ENCODE data around the gene ODC1. TPM values are rescaled to one million over a fixed set of nuclear protein-coding genes. Genes with fewer than 3 reads are reported as not detected.

Gene ODC1
- total and polyA plus RNA-seq, 3 experiments from 2014 or later = 57.1 to 566 (median 565) TPM

DNA sequence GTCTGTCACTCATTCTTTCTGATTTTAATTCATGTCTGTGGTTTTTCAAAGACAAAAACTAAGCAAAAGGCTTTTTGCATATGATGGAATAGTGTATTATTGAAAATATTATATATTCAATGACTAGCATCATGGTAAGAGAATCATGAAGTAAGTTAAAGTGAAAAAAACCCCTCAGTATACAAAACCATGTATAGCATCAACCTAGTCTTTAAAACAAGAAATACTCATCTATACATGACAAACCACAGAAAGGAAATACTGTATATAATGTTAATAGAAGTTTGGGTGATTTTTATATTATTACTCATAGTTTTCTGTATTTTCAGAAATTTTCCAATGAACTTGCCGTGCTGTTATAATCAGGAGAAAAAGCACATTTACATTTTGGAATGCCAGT, 38.0 kb upstream of the ODC1 start:
- Mint-ChIP-seq H3K4me3 (no peak overlapping the region), H3K27ac (no peak overlapping the region), H3K36me3 (peaks cover 0 to 3% (median 0%) of the 10 kb centered on the region in 3 donors), H3K4me1 (peaks cover 8 to 13% (median 8%) of the 10 kb centered on the region in 3 donors), H3K27me3 (peaks cover 2 to 7% of the 10 kb centered on the region in 2 donors), H3K9me3 (peaks cover 0 to 7% (median 0%) of the 10 kb centered on the region in 5 donors)
- Histone ChIP-seq H3K27ac (ENCODE audit: low read depth, low read length) (no peak overlapping the region), H3K9me3 (ENCODE audit: low read length) (no peaks in the 10 kb centered on the region), H3K4me1 (ENCODE audit: insufficient read depth, low read length) (no peaks in the 10 kb centered on the region), H3K4me3 (ENCODE audit: low read length) (no peak overlapping the region), H3K27me3 (ENCODE audit: insufficient read depth, low read length, poor library complexity, severe bottlenecking) (no peaks in the 10 kb centered on the region), H3K36me3 (ENCODE audit: insufficient read depth, low read length) (no peaks in the 10 kb centered on the region)
- DNase-seq = no peak
- ChIA-PET POLR2A (no interaction called here), CTCF (no interaction called here)

- POLR2A ChIA-PET = no interaction called here
- no peak overlapping the region for H3K4me3 ChIP-seq (ENCODE audit: low read length)
These were observed 34.8 kb upstream of the ODC1 start for GRCh38 chr2:10482913-10483312.

GRCh38 chr2:10482460-10482859, 34.3 kb upstream of the ODC1 start:
- Mint-ChIP-seq H3K4me1 (peaks cover 9 to 15% (median 13%) of the 10 kb centered on the region in 3 donors), H3K4me3 (no peak overlapping the region), H3K9me3 (no peaks in the 10 kb centered on the region), H3K27me3 (peaks cover 2 to 7% of the 10 kb centered on the region in 2 donors), H3K36me3 (no peaks in the 10 kb centered on the region), H3K27ac (peak overlapping the region in 1 of 8 donors; percentile 76)
- Histone ChIP-seq H3K9me3 (ENCODE audit: low read length) (no peaks in the 10 kb centered on the region), H3K36me3 (ENCODE audit: insufficient read depth, low read length) (no peaks in the 10 kb centered on the region), H3K4me1 (ENCODE audit: insufficient read depth, low read length) (no peaks in the 10 kb centered on the region), H3K27ac (ENCODE audit: low read depth, low read length) (no peak overlapping the region), H3K4me3 (ENCODE audit: low read length) (no peak overlapping the region), H3K27me3 (ENCODE audit: insufficient read depth, low read length, poor library complexity, severe bottlenecking) (no peaks in the 10 kb centered on the region)
- no peak for DNase-seq
- CTCF ChIA-PET = interaction anchor here (1.1 kb wide), 1 partner anchor 47 kb away, joined by 3 read pairs; no protein-coding TSS in a partner anchor
- POLR2A ChIA-PET = no interaction called here

More at GRCh38 chr2:10482913-10483312, 34.8 kb upstream of the ODC1 start:
- no peaks in the 10 kb centered on the region for H3K9me3 ChIP-seq (ENCODE audit: low read length)
- Mint-ChIP-seq H3K36me3 (no peaks in the 10 kb centered on the region), H3K27ac (peak overlapping the region in 1 of 8 donors; percentile 76), H3K27me3 (peaks cover 3 to 7% of the 10 kb centered on the region in 2 donors), H3K4me1 (peaks cover 4 to 10% (median 9%) of the 10 kb centered on the region in 3 donors), H3K9me3 (no peaks in the 10 kb centered on the region), H3K4me3 (no peak overlapping the region)
- H3K4me1 ChIP-seq (ENCODE audit: insufficient read depth, low read length) = no peaks in the 10 kb centered on the region
- no peaks in the 10 kb centered on the region for H3K36me3 ChIP-seq (ENCODE audit: insufficient read depth, low read length)
- CTCF ChIA-PET = interaction anchor here (1.1 kb wide), 1 partner anchor 48 kb away, joined by 3 read pairs; no protein-coding TSS in a partner anchor
- no peak overlapping the region for H3K27ac ChIP-seq (ENCODE audit: low read depth, low read length)
- no peak for DNase-seq
- no peaks in the 10 kb centered on the region for H3K27me3 ChIP-seq (ENCODE audit: insufficient read depth, low read length, poor library complexity, severe bottlenecking)

GRCh38 chr2:10481666-10482157, 33.6 kb upstream of the ODC1 start:
- ChIA-PET POLR2A (no interaction called here), CTCF (no interaction called here)
- H3K27ac Mint-ChIP-seq = peak overlapping the region in 1 of 8 donors; percentile 58
- H3K9me3 ChIP-seq (ENCODE audit: low read length) = no peaks in the 10 kb centered on the region
- no peaks in the 10 kb centered on the region for H3K4me1 ChIP-seq (ENCODE audit: insufficient read depth, low read length)
- H3K27me3 Mint-ChIP-seq = peaks cover 4 to 7% of the 10 kb centered on the region in 2 donors
- no peaks in the 10 kb centered on the region for H3K9me3 Mint-ChIP-seq
- H3K4me3 ChIP-seq (ENCODE audit: low read length) = no peak overlapping the region
- H3K4me3 Mint-ChIP-seq = no peak overlapping the region
- no peaks in the 10 kb centered on the region for H3K27me3 ChIP-seq (ENCODE audit: insufficient read depth, low read length, poor library complexity, severe bottlenecking)
- no peak for DNase-seq
- no peaks in the 10 kb centered on the region for H3K36me3 Mint-ChIP-seq
- no peaks in the 10 kb centered on the region for H3K36me3 ChIP-seq (ENCODE audit: insufficient read depth, low read length)
- peaks cover 13 to 22% (median 15%) of the 10 kb centered on the region in 3 donors for H3K4me1 Mint-ChIP-seq
- H3K27ac ChIP-seq (ENCODE audit: low read depth, low read length) = no peak overlapping the region

DNA sequence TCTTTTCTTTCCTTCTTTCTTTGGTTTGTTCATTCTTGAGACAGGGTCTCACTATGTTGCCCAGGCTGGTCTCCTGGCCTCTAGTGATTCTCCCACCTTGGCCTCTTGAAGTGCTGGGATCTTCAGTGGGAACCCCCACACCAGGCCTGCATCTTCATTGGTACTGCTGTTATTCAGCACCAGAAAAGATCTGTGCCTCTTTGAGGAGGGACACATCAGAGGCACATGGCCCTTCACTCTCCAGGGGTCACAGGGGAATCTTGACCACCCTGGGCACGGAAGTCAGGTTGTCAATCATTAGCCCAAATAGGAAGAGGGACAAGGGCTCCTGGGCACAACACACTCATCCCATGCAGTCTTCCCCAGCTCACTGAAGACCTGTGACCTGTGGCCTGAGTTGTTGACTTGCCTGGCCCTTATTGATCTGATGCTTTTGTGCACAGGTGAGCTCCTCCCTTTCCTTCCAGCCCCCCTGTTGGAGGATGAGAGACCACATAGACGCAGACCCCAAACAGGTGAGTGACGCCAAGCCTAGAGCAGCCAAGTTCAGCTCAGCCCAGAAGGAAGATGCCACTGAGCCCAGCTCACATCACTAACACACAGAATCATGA, 33.0 kb upstream of the ODC1 start:
- H3K36me3 ChIP-seq (ENCODE audit: insufficient read depth, low read length) = no peaks in the 10 kb centered on the region
- CTCF ChIA-PET = no interaction called here
- no peaks in the 10 kb centered on the region for H3K9me3 ChIP-seq (ENCODE audit: low read length)
- no peak overlapping the region for H3K27ac ChIP-seq (ENCODE audit: low read depth, low read length)
- Mint-ChIP-seq H3K27ac (peak overlapping the region in 4 of 8 donors; percentile 19 to 63 (median 60)), H3K9me3 (no peaks in the 10 kb centered on the region), H3K27me3 (peaks cover 4 to 7% of the 10 kb centered on the region in 2 donors), H3K36me3 (no peaks in the 10 kb centered on the region), H3K4me3 (no peak overlapping the region), H3K4me1 (peaks cover 14 to 22% (median 15%) of the 10 kb centered on the region in 3 donors)
- H3K4me3 ChIP-seq (ENCODE audit: low read length) = no peak overlapping the region
- POLR2A ChIA-PET = no interaction called here
- DNase-seq = no peak
- H3K27me3 ChIP-seq (ENCODE audit: insufficient read depth, low read length, poor library complexity, severe bottlenecking) = no peaks in the 10 kb centered on the region
- no peaks in the 10 kb centered on the region for H3K4me1 ChIP-seq (ENCODE audit: insufficient read depth, low read length)

DNA sequence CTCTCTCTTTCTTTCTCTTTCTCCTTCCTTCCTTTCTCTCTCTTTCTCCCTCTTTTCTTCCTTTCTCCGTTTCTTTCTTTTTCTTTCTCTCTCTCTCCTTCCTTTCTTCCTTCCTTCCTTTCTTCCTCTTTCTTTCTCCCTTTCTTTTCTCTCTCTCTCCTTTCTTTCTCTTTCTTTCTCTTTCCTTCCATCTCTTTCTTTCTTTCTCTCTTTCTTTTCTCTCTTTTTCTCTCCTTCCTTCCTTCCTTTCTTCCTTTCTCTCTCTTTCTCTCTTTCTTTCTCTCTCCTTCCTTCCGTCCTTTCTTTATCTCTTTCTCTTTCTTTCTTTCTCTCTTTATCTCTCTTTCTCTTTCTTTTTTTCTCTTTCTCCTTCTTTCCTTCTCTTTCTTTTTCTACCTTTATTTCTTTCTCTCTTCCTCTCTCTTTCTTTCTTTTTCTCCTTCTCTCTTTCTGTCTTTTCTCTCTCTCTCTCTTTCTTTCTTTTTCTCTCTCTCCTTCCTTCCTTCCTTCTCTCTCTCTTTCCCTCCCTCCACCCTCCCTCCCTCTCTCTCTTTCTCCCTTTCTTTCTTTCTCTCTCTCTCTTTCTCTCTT, 32.3 kb upstream of the ODC1 start:
- Histone ChIP-seq H3K36me3 (ENCODE audit: insufficient read depth, low read length) (no peaks in the 10 kb centered on the region), H3K4me1 (ENCODE audit: insufficient read depth, low read length) (no peaks in the 10 kb centered on the region), H3K27me3 (ENCODE audit: insufficient read depth, low read length, poor library complexity, severe bottlenecking) (no peaks in the 10 kb centered on the region), H3K27ac (ENCODE audit: low read depth, low read length) (no peak overlapping the region), H3K9me3 (ENCODE audit: low read length) (no peaks in the 10 kb centered on the region), H3K4me3 (ENCODE audit: low read length) (no peak overlapping the region)
- ChIA-PET CTCF (interaction anchor here (0.6 kb wide), 1 partner anchor 1464 kb away, joined by 3 read pairs; no protein-coding TSS in a partner anchor), POLR2A (no interaction called here)
- peaks cover 4 to 7% of the 10 kb centered on the region in 2 donors for H3K27me3 Mint-ChIP-seq
- H3K9me3 Mint-ChIP-seq = no peaks in the 10 kb centered on the region
- DNase-seq = no peak
- peak overlapping the region in 3 of 8 donors; percentile 46 to 63 (median 62) for H3K27ac Mint-ChIP-seq
- H3K4me1 Mint-ChIP-seq = peaks cover 14 to 22% (median 15%) of the 10 kb centered on the region in 3 donors
- no peaks in the 10 kb centered on the region for H3K36me3 Mint-ChIP-seq
- H3K4me3 Mint-ChIP-seq = no peak overlapping the region

DNA sequence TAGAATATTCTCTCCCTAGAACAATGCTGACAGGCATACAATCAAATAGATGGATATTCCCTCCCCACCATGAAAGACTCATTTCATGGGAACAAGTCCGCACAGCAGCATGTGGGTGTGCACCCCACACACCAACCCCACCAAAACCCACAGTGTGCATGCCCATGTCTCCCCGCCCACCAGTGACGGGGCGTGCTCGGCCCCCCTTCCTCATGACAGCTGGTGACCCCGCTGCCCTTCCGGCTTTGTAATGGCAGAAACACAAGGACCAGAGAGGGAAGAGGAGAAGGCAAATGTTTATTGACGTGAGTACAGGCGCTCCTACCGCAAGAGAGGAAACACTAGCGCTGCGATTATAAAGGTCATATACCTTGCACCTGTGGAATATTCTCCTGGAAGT, 30.8 kb upstream of the ODC1 start:
- H3K36me3 Mint-ChIP-seq = no peaks in the 10 kb centered on the region
- H3K36me3 ChIP-seq (ENCODE audit: insufficient read depth, low read length) = no peaks in the 10 kb centered on the region

DNA sequence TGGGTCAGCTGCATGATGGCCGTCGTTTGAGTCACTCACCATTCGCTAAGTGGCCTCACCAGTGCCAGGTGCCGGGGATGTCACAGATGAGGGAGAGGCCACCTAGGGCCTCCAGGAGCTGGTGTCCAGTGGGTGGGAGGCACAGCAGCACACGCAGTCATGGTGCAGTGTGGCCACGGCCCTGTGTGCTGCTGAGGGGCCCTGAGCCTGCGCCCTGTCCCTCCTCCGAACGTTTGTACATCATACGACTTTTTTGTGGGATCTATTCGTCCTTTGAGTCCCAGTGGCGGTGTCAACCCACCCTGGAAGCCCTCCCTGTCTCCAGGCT, 30.1 kb upstream of the ODC1 start:
- H3K36me3 ChIP-seq (ENCODE audit: insufficient read depth, low read length) = no peaks in the 10 kb centered on the region
- Mint-ChIP-seq H3K4me1 (peaks cover 14 to 22% (median 15%) of the 10 kb centered on the region in 3 donors), H3K27ac (no peak overlapping the region), H3K36me3 (no peaks in the 10 kb centered on the region), H3K9me3 (no peaks in the 10 kb centered on the region), H3K27me3 (peaks cover 0 to 4% of the 10 kb centered on the region in 2 donors), H3K4me3 (no peak overlapping the region)
- H3K27me3 ChIP-seq (ENCODE audit: insufficient read depth, low read length, poor library complexity, severe bottlenecking) = no peaks in the 10 kb centered on the region
- POLR2A ChIA-PET = no interaction called here
- CTCF ChIA-PET = no interaction called here
- H3K4me1 ChIP-seq (ENCODE audit: insufficient read depth, low read length) = no peaks in the 10 kb centered on the region
- no peak overlapping the region for H3K27ac ChIP-seq (ENCODE audit: low read depth, low read length)
- no peak overlapping the region for H3K4me3 ChIP-seq (ENCODE audit: low read length)
- no peak for DNase-seq
- H3K9me3 ChIP-seq (ENCODE audit: low read length) = no peaks in the 10 kb centered on the region

More for the DNA sequence above, 30.8 kb upstream of the ODC1 start:
- no peaks in the 10 kb centered on the region for H3K9me3 Mint-ChIP-seq
- Histone ChIP-seq H3K27ac (ENCODE audit: low read depth, low read length) (no peak overlapping the region), H3K27me3 (ENCODE audit: insufficient read depth, low read length, poor library complexity, severe bottlenecking) (no peaks in the 10 kb centered on the region), H3K4me1 (ENCODE audit: insufficient read depth, low read length) (no peaks in the 10 kb centered on the region), H3K9me3 (ENCODE audit: low read length) (no peaks in the 10 kb centered on the region), H3K4me3 (ENCODE audit: low read length) (no peak overlapping the region)
- peak overlapping the region in 2 of 8 donors; percentile 7 to 26 for H3K27ac Mint-ChIP-seq
- H3K4me3 Mint-ChIP-seq = no peak overlapping the region
- ChIA-PET POLR2A (no interaction called here), CTCF (no interaction called here)
- H3K4me1 Mint-ChIP-seq = peaks cover 14 to 22% (median 15%) of the 10 kb centered on the region in 3 donors
- no peak for DNase-seq
- H3K27me3 Mint-ChIP-seq = peaks cover 4% of the 10 kb centered on the region in 2 donors
